ENCODE results near the gene DLGAP1.

DLGAP1 gene

GRCh38 chr18:3716116-3716660 lies 738.9 kb downstream of the DLGAP1 start:
- H3K4me3 ChIP-seq (ENCODE audit: low read depth, low read length), result no peak overlapping the region
- DNase-seq (ENCODE audit: low read depth), result no peak
- no peak for TF ChIP-seq POLR2A (IDR thresholded peaks at IDR 0.05; ENCODE audit: extremely low read depth, insufficient read length)
- TF ChIP-seq MYC (IDR thresholded peaks at IDR 0.05; ENCODE audit: low read depth, low read length), result no peak
- TF ChIP-seq, protein P1, sequence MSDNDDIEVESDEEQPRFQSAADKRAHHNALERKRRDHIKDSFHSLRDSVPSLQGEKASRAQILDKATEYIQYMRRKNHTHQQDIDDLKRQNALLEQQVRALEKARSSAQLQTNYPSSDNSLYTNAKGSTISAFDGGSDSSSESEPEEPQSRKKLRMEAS (IDR thresholded peaks at IDR 0.05; ENCODE audit: low read depth, low read length), result no peak
- TF ChIP-seq, protein P2, sequence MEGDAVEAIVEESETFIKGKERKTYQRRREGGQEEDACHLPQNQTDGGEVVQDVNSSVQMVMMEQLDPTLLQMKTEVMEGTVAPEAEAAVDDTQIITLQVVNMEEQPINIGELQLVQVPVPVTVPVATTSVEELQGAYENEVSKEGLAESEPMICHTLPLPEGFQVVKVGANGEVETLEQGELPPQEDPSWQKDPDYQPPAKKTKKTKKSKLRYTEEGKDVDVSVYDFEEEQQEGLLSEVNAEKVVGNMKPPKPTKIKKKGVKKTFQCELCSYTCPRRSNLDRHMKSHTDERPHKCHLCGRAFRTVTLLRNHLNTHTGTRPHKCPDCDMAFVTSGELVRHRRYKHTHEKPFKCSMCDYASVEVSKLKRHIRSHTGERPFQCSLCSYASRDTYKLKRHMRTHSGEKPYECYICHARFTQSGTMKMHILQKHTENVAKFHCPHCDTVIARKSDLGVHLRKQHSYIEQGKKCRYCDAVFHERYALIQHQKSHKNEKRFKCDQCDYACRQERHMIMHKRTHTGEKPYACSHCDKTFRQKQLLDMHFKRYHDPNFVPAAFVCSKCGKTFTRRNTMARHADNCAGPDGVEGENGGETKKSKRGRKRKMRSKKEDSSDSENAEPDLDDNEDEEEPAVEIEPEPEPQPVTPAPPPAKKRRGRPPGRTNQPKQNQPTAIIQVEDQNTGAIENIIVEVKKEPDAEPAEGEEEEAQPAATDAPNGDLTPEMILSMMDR (IDR thresholded peaks at IDR 0.05; ENCODE audit: low read depth, low read length), result no peak

GRCh38 chr18:3715231-3716080 lies 739.7 kb downstream of the DLGAP1 start:
- TF ChIP-seq POLR2A (IDR thresholded peaks at IDR 0.05; ENCODE audit: extremely low read depth, insufficient read length), result no peak
- TF ChIP-seq, protein P1 (IDR thresholded peaks at IDR 0.05; ENCODE audit: low read depth, low read length), result no peak
- TF ChIP-seq, protein P2 (IDR thresholded peaks at IDR 0.05; ENCODE audit: low read depth, low read length), result no peak
- TF ChIP-seq MYC (IDR thresholded peaks at IDR 0.05; ENCODE audit: low read depth, low read length), result no peak
- H3K4me3 ChIP-seq (ENCODE audit: low read depth, low read length), result no peak overlapping the region
- DNase-seq (ENCODE audit: low read depth), result no peak

DNA sequence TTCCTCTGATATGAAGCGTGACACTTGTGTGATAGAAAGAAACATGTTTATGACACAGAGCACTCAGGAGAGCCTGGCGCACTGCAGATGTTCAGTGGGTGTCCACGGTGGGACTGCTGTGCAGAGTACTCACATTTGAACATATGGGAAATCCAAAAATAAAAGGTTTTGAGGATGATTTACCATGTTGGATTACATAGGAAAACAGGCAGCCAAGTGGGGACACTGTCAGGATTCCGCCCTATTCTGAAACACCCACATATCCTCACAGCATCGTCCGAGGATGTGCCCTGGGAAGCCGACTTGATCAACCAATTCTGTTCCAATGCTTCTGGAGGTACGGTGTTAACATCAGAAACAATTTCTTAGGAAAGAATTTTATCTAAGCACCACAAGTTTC lies 741.4 kb downstream of the DLGAP1 start:
- no peak for DNase-seq (ENCODE audit: low read depth)
- H3K4me3 ChIP-seq (ENCODE audit: low read depth, low read length), result no peak overlapping the region
- TF ChIP-seq MYC (IDR thresholded peaks at IDR 0.05; ENCODE audit: low read depth, low read length), result no peak
- TF ChIP-seq POLR2A (IDR thresholded peaks at IDR 0.05; ENCODE audit: extremely low read depth, insufficient read length), result no peak
- TF ChIP-seq, protein P2 (IDR thresholded peaks at IDR 0.05; ENCODE audit: low read depth, low read length), result no peak
- TF ChIP-seq, protein P1 (IDR thresholded peaks at IDR 0.05; ENCODE audit: low read depth, low read length), result no peak

- TF ChIP-seq, protein P1 (IDR thresholded peaks at IDR 0.05; ENCODE audit: low read depth, low read length), result no peak
- TF ChIP-seq POLR2A (IDR thresholded peaks at IDR 0.05; ENCODE audit: extremely low read depth, insufficient read length), result no peak
- TF ChIP-seq MYC (IDR thresholded peaks at IDR 0.05; ENCODE audit: low read depth, low read length), result no peak
- TF ChIP-seq, protein P2 (IDR thresholded peaks at IDR 0.05; ENCODE audit: low read depth, low read length), result no peak
- DNase-seq (ENCODE audit: low read depth), result peak; percentile 33
- no peak overlapping the region for H3K4me3 ChIP-seq (ENCODE audit: low read depth, low read length)
These were observed 741.9 kb downstream of the DLGAP1 start for GRCh38 chr18:3713166-3713565.

- no peak overlapping the region for H3K4me3 ChIP-seq (ENCODE audit: low read depth, low read length)
- TF ChIP-seq, protein P2 (IDR thresholded peaks at IDR 0.05; ENCODE audit: low read depth, low read length), result no peak
- TF ChIP-seq MYC (IDR thresholded peaks at IDR 0.05; ENCODE audit: low read depth, low read length) (no peak), POLR2A (IDR thresholded peaks at IDR 0.05; ENCODE audit: extremely low read depth, insufficient read length) (no peak)
- TF ChIP-seq, protein P1 (IDR thresholded peaks at IDR 0.05; ENCODE audit: low read depth, low read length), result no peak
- DNase-seq (ENCODE audit: low read depth), result no peak
These were observed 742.6 kb downstream of the DLGAP1 start for GRCh38 chr18:3712491-3712890.

Measured in NB4 (cell line).